NB4 (cell line): ENCODE results near the gene C2orf49.

Experiments used
- POLR2A ChIP-seq: IDR thresholded peaks from 2 replicates; pipeline ENCODE4 v1.6.1; 2011; ENCODE audit warnings: mild to moderate bottlenecking; ENCODE audit not compliant: insufficient read length; ENCODE audit errors: extremely low read depth
- TF ChIP-seq, protein P1 (sequence below): IDR thresholded peaks from one replicate; pipeline ENCODE4 v1.5.1; 2012; ENCODE audit warnings: low read depth, low read length
- TF ChIP-seq, protein P2 (sequence below): IDR thresholded peaks from 2 replicates; pipeline ENCODE4 v1.6.1; 2011; ENCODE audit warnings: low read depth, low read length

DNA sequence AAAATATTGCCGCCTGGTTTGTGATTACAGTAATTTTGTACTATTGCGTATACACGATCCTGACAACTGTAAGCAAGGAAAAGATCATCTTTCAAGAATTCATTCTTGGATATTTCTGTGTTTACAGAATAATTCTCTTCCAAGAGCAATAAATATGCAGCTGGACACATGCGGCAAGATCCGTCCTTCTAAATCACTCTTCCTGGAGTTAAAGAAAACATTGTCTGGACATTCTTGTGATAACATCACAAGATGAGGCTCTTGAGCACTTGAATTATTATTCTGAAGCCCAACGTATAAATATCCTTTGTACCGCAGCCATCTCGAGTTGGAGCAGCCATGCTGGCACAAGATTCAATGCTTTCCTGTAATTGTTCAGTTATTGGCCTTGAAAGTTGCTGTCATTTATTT lies 51.6 kb downstream of the C2orf49 start:
- no peak for TF ChIP-seq POLR2A
- TF ChIP-seq, protein P1, sequence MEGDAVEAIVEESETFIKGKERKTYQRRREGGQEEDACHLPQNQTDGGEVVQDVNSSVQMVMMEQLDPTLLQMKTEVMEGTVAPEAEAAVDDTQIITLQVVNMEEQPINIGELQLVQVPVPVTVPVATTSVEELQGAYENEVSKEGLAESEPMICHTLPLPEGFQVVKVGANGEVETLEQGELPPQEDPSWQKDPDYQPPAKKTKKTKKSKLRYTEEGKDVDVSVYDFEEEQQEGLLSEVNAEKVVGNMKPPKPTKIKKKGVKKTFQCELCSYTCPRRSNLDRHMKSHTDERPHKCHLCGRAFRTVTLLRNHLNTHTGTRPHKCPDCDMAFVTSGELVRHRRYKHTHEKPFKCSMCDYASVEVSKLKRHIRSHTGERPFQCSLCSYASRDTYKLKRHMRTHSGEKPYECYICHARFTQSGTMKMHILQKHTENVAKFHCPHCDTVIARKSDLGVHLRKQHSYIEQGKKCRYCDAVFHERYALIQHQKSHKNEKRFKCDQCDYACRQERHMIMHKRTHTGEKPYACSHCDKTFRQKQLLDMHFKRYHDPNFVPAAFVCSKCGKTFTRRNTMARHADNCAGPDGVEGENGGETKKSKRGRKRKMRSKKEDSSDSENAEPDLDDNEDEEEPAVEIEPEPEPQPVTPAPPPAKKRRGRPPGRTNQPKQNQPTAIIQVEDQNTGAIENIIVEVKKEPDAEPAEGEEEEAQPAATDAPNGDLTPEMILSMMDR: no peak
- TF ChIP-seq, protein P2, sequence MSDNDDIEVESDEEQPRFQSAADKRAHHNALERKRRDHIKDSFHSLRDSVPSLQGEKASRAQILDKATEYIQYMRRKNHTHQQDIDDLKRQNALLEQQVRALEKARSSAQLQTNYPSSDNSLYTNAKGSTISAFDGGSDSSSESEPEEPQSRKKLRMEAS: no peak
